OCI-LY7 (cell line): ENCODE measurements around the gene ARPC4. TPM values are rescaled to one million over a fixed set of nuclear protein-coding genes. Genes with fewer than 3 reads are reported as not detected.

ENCODE experiments used
- BruUV-seq: library from RNA; stranded (reverse); fragments of 400-500 nt; replicated peaks from 2 replicates; lab custom pipeline; 2021; lab: Mats Ljungman, UMichigan
- CTCF ChIA-PET: fragments of 300-600 bp; sonication (Branson Sonifier 250); formaldehyde crosslinking; loops from one replicate; lab custom pipeline; 2022; ENCODE audit warnings: antibody characterized with exemption; ENCODE audit not compliant: unreplicated experiment; lab: Charles Lee
- POLR2A ChIA-PET: fragments of 300-600 bp; sonication (Branson Sonifier 250); formaldehyde crosslinking; loops from one replicate; lab custom pipeline; 2022; ENCODE audit warnings: antibody characterized with exemption; lab: Charles Lee
- DNase-seq: peaks from one replicate; pipeline ENCODE4 v3.0.0-alpha.2; 2015; ENCODE audit warnings: low spot score
- H2AFZ ChIP-seq: fragments of 200-600 bp; sonication (generic), shearing (Covaris generic); 2 replicates; pipeline ENCODE4 v1.6.1; 2014; ENCODE audit warnings: mild to moderate bottlenecking, antibody characterized with exemption, low read length, moderate library complexity
- H3K27ac ChIP-seq: fragments of 200-600 bp; sonication (generic); 2 replicates; pipeline ENCODE4 v1.5.1; 2014; ENCODE audit warnings: mixed run types, low read depth, mild to moderate bottlenecking, moderate library complexity, low read length, inconsistent platforms; ENCODE audit not compliant: poor library complexity, severe bottlenecking
- H3K36me3 ChIP-seq: fragments of 200-600 bp; sonication (generic); 2 replicates; pipeline ENCODE4 v1.6.1; 2014; ENCODE audit warnings: mild to moderate bottlenecking, antibody characterized with exemption, low read length, moderate library complexity, mixed read lengths; ENCODE audit not compliant: insufficient read depth
- H3K4me1 ChIP-seq: fragments of 200-600 bp; sonication (generic); 2 replicates; pipeline ENCODE4 v1.5.1; 2014; ENCODE audit warnings: mild to moderate bottlenecking, low read length; ENCODE audit not compliant: insufficient read depth, poor library complexity, severe bottlenecking
- H3K4me2 ChIP-seq: fragments of 200-600 bp; sonication (generic); 2 replicates; pipeline ENCODE4 v1.6.1; 2014; ENCODE audit warnings: mild to moderate bottlenecking, low read length
- H3K4me3 ChIP-seq: fragments of 200-600 bp; sonication (generic); 2 replicates; pipeline ENCODE4 v1.5.1; 2014; ENCODE audit warnings: mild to moderate bottlenecking, low read depth, low read length; ENCODE audit not compliant: poor library complexity, severe bottlenecking
- H3K79me2 ChIP-seq: fragments of 200-600 bp; sonication (generic); 2 replicates; pipeline ENCODE4 v1.6.1; 2016; ENCODE audit warnings: low read depth, mild to moderate bottlenecking, low read length, moderate library complexity, mixed read lengths; ENCODE audit not compliant: insufficient read depth
- H3K9me2 ChIP-seq: fragments of 200-600 bp; sonication (generic); 2 replicates; pipeline ENCODE4 v1.6.1; 2016; ENCODE audit warnings: mild to moderate bottlenecking, low read length, mixed read lengths; ENCODE audit not compliant: insufficient read depth
- H3K9me3 ChIP-seq: fragments of 200-600 bp; sonication (generic); 2 replicates; pipeline ENCODE4 v1.6.1; 2014; ENCODE audit warnings: mild to moderate bottlenecking, mixed run types, low read length, mixed read lengths
- H4K20me1 ChIP-seq: fragments of 200-600 bp; sonication (generic); 2 replicates; pipeline ENCODE4 v1.6.1; 2014; ENCODE audit warnings: mild to moderate bottlenecking, antibody characterized with exemption, low read length, moderate library complexity, mixed read lengths; ENCODE audit not compliant: insufficient read depth
- EZH2phosphoT487 ChIP-seq: fragments of 200-600 bp; sonication (generic); IDR thresholded peaks from 2 replicates; pipeline ENCODE4 v1.6.1; 2018; ENCODE audit warnings: low read depth, borderline replicate concordance, mild to moderate bottlenecking, mixed run types, antibody characterized with exemption, low read length, moderate library complexity, mixed read lengths
- intact Hi-C: fragments of 100-400 bp; cut with micrococcal nuclease; formaldehyde crosslinking; loops from one replicate; pipeline ENCODE4 v1.10.0; 2022; ENCODE audit not compliant: unreplicated experiment
- total RNA-seq, 2 experiments: library from RNA; depleted of rRNA in 1 of 2; stranded (reverse); fragments of >200 nt in 1 of 2; shearing (Covaris generic) in 1 of 2; gene quantifications; 2 replicates each; pipeline ENCODE4 v1.2.3, GENCODE V29; 2014 to 2022
- TF ChIP-seq, protein P1 (sequence below): fragments of 200-600 bp; sonication (generic); conservative IDR thresholded peaks from 2 replicates; pipeline ENCODE4 v1.5.1; 2014; ENCODE audit warnings: mild to moderate bottlenecking, antibody characterized with exemption, low read length, moderate library complexity, mixed read lengths

The ARPC4 gene
- total RNA-seq, 2 experiments from 2014 or later, result 99.5 to 118 TPM

- DNase-seq, result peak; percentile 95
- peak within 1 kb of the TSS; percentile 85 for H3K4me3 ChIP-seq
- H3K4me1 ChIP-seq, result peaks cover 16% of the 10 kb centered on the region
- CTCF ChIA-PET, result interaction anchor here (1.6 kb wide), 1 partner anchor 35 kb away, joined by 3 read pairs; no protein-coding TSS in a partner anchor
- peak within 1 kb of the TSS; percentile 99 for H2AFZ ChIP-seq
- H3K27ac ChIP-seq, result peak within 1 kb of the TSS; percentile 15
- H3K9me3 ChIP-seq, result no peaks in the 10 kb centered on the region
- no peaks in the 10 kb centered on the region; the same call in 1 of the 2 replicates for H3K79me2 ChIP-seq
- H3K4me2 ChIP-seq, result peak within 1 kb of the TSS; percentile 78
- H4K20me1 ChIP-seq, result no peaks in the 10 kb centered on the region
- BruUV-seq, result no TSS peak
- intact Hi-C loops, result loop anchor here (5.0 kb wide), 2 partner anchors 88 to 478 kb away; partner anchors contain the start of genes CRELD1 and SEC13
- no peaks in the 10 kb centered on the region for H3K9me2 ChIP-seq
- peaks cover 32% of the 10 kb centered on the region for H3K36me3 ChIP-seq
- POLR2A ChIA-PET, result interaction anchor here (0.8 kb wide), 2 partner anchors 10 to 88 kb away, joined by 3 to 4 read pairs; no protein-coding TSS in a partner anchor
- no peak for TF ChIP-seq EZH2phosphoT487
- TF ChIP-seq, protein P1, sequence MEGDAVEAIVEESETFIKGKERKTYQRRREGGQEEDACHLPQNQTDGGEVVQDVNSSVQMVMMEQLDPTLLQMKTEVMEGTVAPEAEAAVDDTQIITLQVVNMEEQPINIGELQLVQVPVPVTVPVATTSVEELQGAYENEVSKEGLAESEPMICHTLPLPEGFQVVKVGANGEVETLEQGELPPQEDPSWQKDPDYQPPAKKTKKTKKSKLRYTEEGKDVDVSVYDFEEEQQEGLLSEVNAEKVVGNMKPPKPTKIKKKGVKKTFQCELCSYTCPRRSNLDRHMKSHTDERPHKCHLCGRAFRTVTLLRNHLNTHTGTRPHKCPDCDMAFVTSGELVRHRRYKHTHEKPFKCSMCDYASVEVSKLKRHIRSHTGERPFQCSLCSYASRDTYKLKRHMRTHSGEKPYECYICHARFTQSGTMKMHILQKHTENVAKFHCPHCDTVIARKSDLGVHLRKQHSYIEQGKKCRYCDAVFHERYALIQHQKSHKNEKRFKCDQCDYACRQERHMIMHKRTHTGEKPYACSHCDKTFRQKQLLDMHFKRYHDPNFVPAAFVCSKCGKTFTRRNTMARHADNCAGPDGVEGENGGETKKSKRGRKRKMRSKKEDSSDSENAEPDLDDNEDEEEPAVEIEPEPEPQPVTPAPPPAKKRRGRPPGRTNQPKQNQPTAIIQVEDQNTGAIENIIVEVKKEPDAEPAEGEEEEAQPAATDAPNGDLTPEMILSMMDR, result no peak
Measured at GRCh38 chr3:9843715-9844438, 51.0 kb downstream of the ARPC4 start, which contains the start of gene RPUSD3. TSS of gene RPUSD3 (minus strand) at chr3:9844008. CDS start at chr3:9843990, 18 bp downstream.

GRCh38 chr3:9846231-9846630 is 53.3 kb downstream of the ARPC4 start:
- BruUV-seq, result no TSS peak
- no peak overlapping the region for H3K27ac ChIP-seq
- H2AFZ ChIP-seq, result no peak overlapping the region
- intact Hi-C loops, result no loop called here
- DNase-seq, result no peak
- no peaks in the 10 kb centered on the region; the same call in 1 of the 2 replicates for H3K79me2 ChIP-seq
- no peaks in the 10 kb centered on the region for H4K20me1 ChIP-seq
- H3K36me3 ChIP-seq, result peaks cover 9% of the 10 kb centered on the region; the same call in 1 of the 2 replicates
- no peaks in the 10 kb centered on the region for H3K9me2 ChIP-seq
- no peaks in the 10 kb centered on the region for H3K9me3 ChIP-seq
- H3K4me1 ChIP-seq, result peaks cover 16% of the 10 kb centered on the region
- TF ChIP-seq, protein P1, result no peak
- no peak for TF ChIP-seq EZH2phosphoT487
- CTCF ChIA-PET, result no interaction called here
- POLR2A ChIA-PET, result interaction anchor here (0.6 kb wide), 1 partner anchor 34 kb away, joined by 3 read pairs; no protein-coding TSS in a partner anchor
- no peak overlapping the region for H3K4me2 ChIP-seq
- H3K4me3 ChIP-seq, result no peak overlapping the region
